KMS-11 (cell line): ENCODE measurements around the gene NBAS.

Source experiments
- H2AFZ ChIP-seq: fragments of 200-600 bp; sonication (generic); 2 replicates; pipeline ENCODE4 v1.6.1; 2016; ENCODE audit warnings: antibody characterized with exemption, mixed run types, low read depth
- H3K27ac ChIP-seq: fragments of 200-600 bp; sonication (generic); 2 replicates; pipeline ENCODE4 v1.6.1; 2016; ENCODE audit warnings: mild to moderate bottlenecking, mixed run types
- H3K27me3 ChIP-seq: fragments of 200-600 bp; sonication (generic); 2 replicates; pipeline ENCODE4 v1.6.1; 2017; ENCODE audit warnings: mild to moderate bottlenecking, low read depth, mixed run types, moderate library complexity; ENCODE audit not compliant: insufficient read depth
- H3K36me3 ChIP-seq: fragments of 200-600 bp; sonication (generic); 2 replicates; pipeline ENCODE4 v1.6.1; 2017; ENCODE audit warnings: mild to moderate bottlenecking, mixed run types; ENCODE audit not compliant: insufficient read depth
- H3K4me1 ChIP-seq: fragments of 200-600 bp; sonication (generic); 2 replicates; pipeline ENCODE4 v1.6.1; 2016; ENCODE audit warnings: mild to moderate bottlenecking, low read depth, mixed run types; ENCODE audit not compliant: poor library complexity, severe bottlenecking
- H3K4me2 ChIP-seq: fragments of 200-600 bp; sonication (generic); 2 replicates; pipeline ENCODE4 v1.7.0; 2016; ENCODE audit warnings: mild to moderate bottlenecking, mixed run types
- H3K4me3 ChIP-seq: fragments of 200-600 bp; sonication (generic); IDR thresholded peaks from 2 replicates; pipeline ENCODE4 v1.6.1; 2017; ENCODE audit warnings: low read depth, low read length, mixed read lengths; ENCODE audit not compliant: insufficient read depth
- H3K79me2 ChIP-seq: fragments of 200-600 bp; sonication (generic); 2 replicates; pipeline ENCODE4 v1.6.1; 2016; ENCODE audit warnings: low read depth, mixed run types; ENCODE audit not compliant: insufficient read depth
- H3K9ac ChIP-seq: fragments of 200-600 bp; sonication (generic); 2 replicates; pipeline ENCODE4 v1.6.1; 2016; ENCODE audit warnings: mild to moderate bottlenecking, mixed run types
- H4K20me1 ChIP-seq: fragments of 200-600 bp; sonication (generic); 2 replicates; pipeline ENCODE4 v1.6.1; 2016; ENCODE audit warnings: mild to moderate bottlenecking, mixed run types; ENCODE audit not compliant: insufficient read depth
- TF ChIP-seq, protein P1 (sequence below): fragments of 200-600 bp; sonication (generic); conservative IDR thresholded peaks from 2 replicates; pipeline ENCODE4 v1.6.1; 2017; ENCODE audit warnings: low read depth, mild to moderate bottlenecking, antibody characterized with exemption, low read length, moderate library complexity, mixed read lengths

The NBAS gene

DNA sequence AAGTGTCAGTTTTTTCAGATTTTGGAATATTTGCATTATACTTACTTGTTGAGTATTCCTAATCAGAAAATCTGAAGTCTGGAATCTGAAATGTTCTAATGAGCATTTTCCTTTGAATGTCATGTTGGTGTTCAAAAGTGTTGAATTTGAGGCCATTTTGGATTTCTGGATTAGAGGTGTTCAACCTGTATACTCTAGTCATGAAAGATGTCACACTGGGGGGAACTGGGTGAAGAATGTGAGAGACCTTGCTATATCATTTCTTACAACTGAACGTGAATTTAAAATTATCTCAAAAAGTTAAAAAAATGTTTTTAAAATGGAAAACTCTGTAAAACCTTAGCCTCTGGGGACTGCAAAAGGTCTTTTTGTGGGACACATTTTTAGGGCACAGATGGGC lies 384.5 kb downstream of the NBAS start:
- Histone ChIP-seq H3K4me1 (peaks cover 6% of the 10 kb centered on the region), H3K9ac (no peak overlapping the region), H3K4me3 (no peak overlapping the region), H3K27ac (no peak overlapping the region), H3K79me2 (no peaks in the 10 kb centered on the region), H3K27me3 (no peaks in the 10 kb centered on the region), H2AFZ (no peak overlapping the region), H3K4me2 (no peak overlapping the region), H3K36me3 (no peaks in the 10 kb centered on the region), H4K20me1 (no peaks in the 10 kb centered on the region)
- TF ChIP-seq, protein P1, sequence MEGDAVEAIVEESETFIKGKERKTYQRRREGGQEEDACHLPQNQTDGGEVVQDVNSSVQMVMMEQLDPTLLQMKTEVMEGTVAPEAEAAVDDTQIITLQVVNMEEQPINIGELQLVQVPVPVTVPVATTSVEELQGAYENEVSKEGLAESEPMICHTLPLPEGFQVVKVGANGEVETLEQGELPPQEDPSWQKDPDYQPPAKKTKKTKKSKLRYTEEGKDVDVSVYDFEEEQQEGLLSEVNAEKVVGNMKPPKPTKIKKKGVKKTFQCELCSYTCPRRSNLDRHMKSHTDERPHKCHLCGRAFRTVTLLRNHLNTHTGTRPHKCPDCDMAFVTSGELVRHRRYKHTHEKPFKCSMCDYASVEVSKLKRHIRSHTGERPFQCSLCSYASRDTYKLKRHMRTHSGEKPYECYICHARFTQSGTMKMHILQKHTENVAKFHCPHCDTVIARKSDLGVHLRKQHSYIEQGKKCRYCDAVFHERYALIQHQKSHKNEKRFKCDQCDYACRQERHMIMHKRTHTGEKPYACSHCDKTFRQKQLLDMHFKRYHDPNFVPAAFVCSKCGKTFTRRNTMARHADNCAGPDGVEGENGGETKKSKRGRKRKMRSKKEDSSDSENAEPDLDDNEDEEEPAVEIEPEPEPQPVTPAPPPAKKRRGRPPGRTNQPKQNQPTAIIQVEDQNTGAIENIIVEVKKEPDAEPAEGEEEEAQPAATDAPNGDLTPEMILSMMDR = no peak

DNA sequence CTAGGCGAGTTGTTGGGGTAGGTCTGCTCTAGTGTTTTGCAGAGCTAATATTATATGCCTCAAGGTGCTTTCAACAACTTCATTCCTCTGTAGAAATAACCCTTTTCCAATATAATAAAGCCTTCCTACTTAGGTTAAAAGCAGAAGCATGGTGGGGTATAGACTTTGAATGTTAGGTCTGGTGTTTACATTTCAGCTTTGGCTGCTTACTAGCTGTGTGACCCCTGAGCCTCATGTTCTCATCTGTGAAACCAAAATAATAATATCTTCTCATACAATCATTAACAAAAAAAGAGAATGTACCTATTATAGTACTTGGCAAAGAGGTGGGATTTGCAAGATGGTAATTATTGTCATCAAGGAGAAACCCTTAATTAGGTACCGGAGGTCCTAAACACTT lies 386.6 kb downstream of the NBAS start:
- Histone ChIP-seq H3K79me2 (no peaks in the 10 kb centered on the region), H4K20me1 (no peaks in the 10 kb centered on the region), H3K4me2 (no peak overlapping the region), H3K4me1 (peaks cover 6% of the 10 kb centered on the region), H3K27me3 (no peaks in the 10 kb centered on the region), H3K27ac (no peak overlapping the region), H3K4me3 (no peak overlapping the region), H2AFZ (no peak overlapping the region), H3K36me3 (no peaks in the 10 kb centered on the region), H3K9ac (no peak overlapping the region)
- TF ChIP-seq, protein P1 = no peak

DNA sequence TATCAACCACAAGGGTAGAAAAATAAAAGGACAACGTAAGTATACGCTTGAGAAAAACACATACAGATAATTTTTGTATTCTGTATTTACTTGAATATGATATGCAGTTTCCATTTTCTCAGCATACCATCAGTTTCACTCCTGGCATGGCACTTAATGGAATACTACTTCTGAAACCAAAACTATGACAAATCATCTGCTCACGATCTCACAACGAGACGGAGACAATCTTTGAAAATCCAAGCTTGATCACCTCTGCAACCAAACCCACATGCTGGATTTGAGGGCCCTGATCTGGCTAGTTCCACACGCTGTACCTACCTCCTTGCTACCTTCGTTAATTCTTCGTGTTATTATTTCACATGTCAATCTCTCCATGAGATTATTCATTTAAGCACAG lies 387.6 kb downstream of the NBAS start:
- no peaks in the 10 kb centered on the region for H4K20me1 ChIP-seq
- TF ChIP-seq, protein P1 = no peak
- H3K4me1 ChIP-seq = peaks cover 2% of the 10 kb centered on the region
- no peak overlapping the region for H3K4me3 ChIP-seq
- H3K36me3 ChIP-seq = no peaks in the 10 kb centered on the region
- no peak overlapping the region for H2AFZ ChIP-seq
- H3K79me2 ChIP-seq = no peaks in the 10 kb centered on the region
- H3K4me2 ChIP-seq = no peak overlapping the region
- no peak overlapping the region for H3K27ac ChIP-seq
- no peak overlapping the region for H3K9ac ChIP-seq
- H3K27me3 ChIP-seq = no peaks in the 10 kb centered on the region

DNA sequence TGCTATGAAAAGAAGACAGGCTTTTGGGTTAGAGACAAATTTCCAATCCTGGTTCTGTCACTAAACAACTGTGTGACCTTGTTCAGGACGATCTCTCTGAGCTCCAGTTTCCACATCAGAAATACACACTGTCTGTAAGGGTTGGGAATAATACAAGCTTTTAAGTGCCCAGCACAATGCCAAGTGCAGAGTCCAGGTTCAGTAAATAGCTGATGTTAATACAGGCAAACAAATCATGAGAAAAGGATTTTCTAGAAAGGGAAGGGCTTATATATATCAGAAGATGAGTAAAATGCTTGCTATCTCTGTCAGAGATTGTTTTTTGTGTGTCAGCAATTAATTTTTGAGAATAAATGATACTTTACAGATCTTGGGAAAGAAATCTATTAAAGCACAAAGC lies 388.3 kb downstream of the NBAS start:
- Histone ChIP-seq H2AFZ (no peak overlapping the region), H3K4me1 (no peaks in the 10 kb centered on the region), H3K27ac (no peak overlapping the region), H4K20me1 (no peaks in the 10 kb centered on the region), H3K9ac (no peak overlapping the region), H3K79me2 (no peaks in the 10 kb centered on the region), H3K4me2 (no peak overlapping the region), H3K36me3 (no peaks in the 10 kb centered on the region), H3K4me3 (no peak overlapping the region), H3K27me3 (no peaks in the 10 kb centered on the region)
- TF ChIP-seq, protein P1 = no peak
